ENCODE data around the gene NDUFS6. TPM values are rescaled to one million over a fixed set of nuclear protein-coding genes. Genes with fewer than 3 reads are reported as not detected.

NDUFS6 gene
- total and polyA plus RNA-seq, 2 experiments from 2014 or later, result 141 to 371 TPM

GRCh38 chr5:1855075-1855474 is 53.9 kb downstream of the NDUFS6 start:
- Histone ChIP-seq H3K9me3 (ENCODE audit: low read depth) (no peaks in the 10 kb centered on the region), H3K4me3 (no peak overlapping the region), H3K36me3 (no peaks in the 10 kb centered on the region), H3K4me1 (ENCODE audit: low read depth) (peaks cover 20% of the 10 kb centered on the region), H3K27ac (no peak overlapping the region), H3K27me3 (no peaks in the 10 kb centered on the region)
- TF ChIP-seq, protein P1, sequence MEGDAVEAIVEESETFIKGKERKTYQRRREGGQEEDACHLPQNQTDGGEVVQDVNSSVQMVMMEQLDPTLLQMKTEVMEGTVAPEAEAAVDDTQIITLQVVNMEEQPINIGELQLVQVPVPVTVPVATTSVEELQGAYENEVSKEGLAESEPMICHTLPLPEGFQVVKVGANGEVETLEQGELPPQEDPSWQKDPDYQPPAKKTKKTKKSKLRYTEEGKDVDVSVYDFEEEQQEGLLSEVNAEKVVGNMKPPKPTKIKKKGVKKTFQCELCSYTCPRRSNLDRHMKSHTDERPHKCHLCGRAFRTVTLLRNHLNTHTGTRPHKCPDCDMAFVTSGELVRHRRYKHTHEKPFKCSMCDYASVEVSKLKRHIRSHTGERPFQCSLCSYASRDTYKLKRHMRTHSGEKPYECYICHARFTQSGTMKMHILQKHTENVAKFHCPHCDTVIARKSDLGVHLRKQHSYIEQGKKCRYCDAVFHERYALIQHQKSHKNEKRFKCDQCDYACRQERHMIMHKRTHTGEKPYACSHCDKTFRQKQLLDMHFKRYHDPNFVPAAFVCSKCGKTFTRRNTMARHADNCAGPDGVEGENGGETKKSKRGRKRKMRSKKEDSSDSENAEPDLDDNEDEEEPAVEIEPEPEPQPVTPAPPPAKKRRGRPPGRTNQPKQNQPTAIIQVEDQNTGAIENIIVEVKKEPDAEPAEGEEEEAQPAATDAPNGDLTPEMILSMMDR (IDR thresholded peaks at IDR 0.05; ENCODE audit: low read depth, low read length), result no peak
- no peak for DNase-seq (ENCODE audit: low read depth in 1 of 2, low spot score in 1 of 2)

DNA sequence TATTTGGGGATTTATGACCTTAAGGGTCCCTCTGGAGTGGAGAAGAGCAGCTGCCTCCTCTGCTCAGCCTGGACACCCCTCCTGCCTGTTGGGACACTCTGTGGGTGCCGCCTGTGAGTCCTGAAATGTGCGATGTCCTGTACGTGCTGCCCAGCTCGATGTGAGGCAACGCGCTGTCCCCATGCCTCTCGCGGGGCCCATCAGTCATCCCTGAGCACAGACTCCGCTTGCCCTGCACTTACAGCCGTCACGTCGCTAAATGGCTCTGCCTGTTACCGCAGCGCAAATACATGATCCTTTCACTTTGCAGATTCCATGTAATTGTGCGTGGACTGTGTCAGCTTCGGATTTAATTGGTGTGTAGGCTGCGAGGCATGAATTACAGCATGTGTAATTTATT is 54.4 kb downstream of the NDUFS6 start:
- TF ChIP-seq, protein P1 (IDR thresholded peaks at IDR 0.05; ENCODE audit: low read depth, low read length), result no peak
- DNase-seq (ENCODE audit: low read depth in 1 of 2, low spot score in 1 of 2), result no peak
- Histone ChIP-seq H3K4me3 (no peak overlapping the region), H3K4me1 (ENCODE audit: low read depth) (peaks cover 20% of the 10 kb centered on the region), H3K27me3 (no peaks in the 10 kb centered on the region), H3K9me3 (ENCODE audit: low read depth) (no peaks in the 10 kb centered on the region), H3K36me3 (no peaks in the 10 kb centered on the region), H3K27ac (no peak overlapping the region)

DNA sequence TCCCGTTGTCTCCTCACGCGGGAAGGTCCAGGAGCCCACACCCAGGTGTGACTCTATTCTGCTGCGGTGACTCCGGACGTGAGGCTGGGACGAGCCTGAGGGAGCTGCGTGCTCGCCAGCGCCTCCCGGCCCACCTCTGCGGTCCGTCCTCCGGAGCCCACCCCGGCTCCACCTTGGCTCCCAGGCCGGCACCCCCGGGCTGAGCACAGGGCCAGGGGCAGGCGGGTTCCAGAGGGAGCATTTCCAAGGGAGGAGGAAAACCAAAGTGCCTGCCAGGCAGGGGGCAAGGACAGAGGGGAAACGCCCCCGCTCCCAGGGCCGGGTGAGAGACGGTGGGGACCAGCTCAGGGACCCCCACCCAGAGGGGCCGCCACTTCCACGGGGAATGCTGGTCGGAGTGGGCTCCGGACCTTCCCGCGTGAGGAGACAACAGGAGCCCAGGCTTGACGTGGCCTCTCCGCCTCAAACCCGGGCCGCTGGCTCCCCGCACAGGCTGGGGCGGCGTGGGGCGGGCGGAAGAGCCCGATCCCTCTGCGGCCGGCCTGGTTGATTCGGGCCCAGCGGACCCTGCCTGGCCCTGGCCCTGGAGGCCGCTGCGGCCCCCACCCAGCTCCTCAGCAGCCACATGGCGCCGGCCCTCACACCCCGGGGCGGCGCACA is 55.5 kb downstream of the NDUFS6 start:
- Histone ChIP-seq H3K4me3 (no peak overlapping the region), H3K36me3 (no peaks in the 10 kb centered on the region), H3K9me3 (ENCODE audit: low read depth) (no peaks in the 10 kb centered on the region), H3K27me3 (no peaks in the 10 kb centered on the region), H3K27ac (no peak overlapping the region), H3K4me1 (ENCODE audit: low read depth) (peaks cover 10% of the 10 kb centered on the region)
- TF ChIP-seq, protein P1 (IDR thresholded peaks at IDR 0.05; ENCODE audit: low read depth, low read length), result no peak
- no peak for DNase-seq (ENCODE audit: low read depth in 1 of 2, low spot score in 1 of 2)

- Histone ChIP-seq H3K4me1 (ENCODE audit: low read depth) (peaks cover 5% of the 10 kb centered on the region), H3K36me3 (no peaks in the 10 kb centered on the region), H3K27ac (no peak overlapping the region), H3K27me3 (no peaks in the 10 kb centered on the region), H3K9me3 (ENCODE audit: low read depth) (no peaks in the 10 kb centered on the region), H3K4me3 (no peak overlapping the region)
- DNase-seq (ENCODE audit: low read depth in 1 of 2, low spot score in 1 of 2), result no peak
- TF ChIP-seq, protein P1 (IDR thresholded peaks at IDR 0.05; ENCODE audit: low read depth, low read length), result no peak
Measured at GRCh38 chr5:1857256-1857600, 56.0 kb downstream of the NDUFS6 start.

DNA sequence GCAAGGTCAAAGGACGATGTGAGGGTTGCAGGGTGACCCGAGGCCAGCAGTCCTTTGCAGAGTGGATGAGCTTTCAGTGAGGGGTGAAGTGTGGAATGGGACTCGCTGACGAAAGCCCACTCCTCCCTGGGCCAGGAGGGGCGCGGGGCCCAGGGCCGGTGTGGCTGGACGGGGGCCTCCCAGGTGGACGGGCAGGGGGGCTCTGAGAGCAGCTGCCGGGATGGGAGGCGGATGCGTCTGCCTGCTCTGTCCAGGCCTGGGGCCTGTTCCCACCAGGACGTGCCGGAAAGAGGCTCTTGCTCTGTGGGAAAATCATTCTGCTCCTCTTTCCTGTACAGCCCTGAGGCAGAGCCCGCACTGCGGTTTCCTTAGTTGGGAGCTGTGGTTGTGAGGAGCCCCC is 57.2 kb downstream of the NDUFS6 start:
- no peaks in the 10 kb centered on the region for H3K36me3 ChIP-seq
- H3K4me3 ChIP-seq, result no peak overlapping the region
- no peaks in the 10 kb centered on the region for H3K9me3 ChIP-seq (ENCODE audit: low read depth)
- H3K4me1 ChIP-seq (ENCODE audit: low read depth), result peaks cover 5% of the 10 kb centered on the region
- DNase-seq (ENCODE audit: low read depth in 1 of 2, low spot score in 1 of 2), result no peak
- no peaks in the 10 kb centered on the region for H3K27me3 ChIP-seq
- no peak overlapping the region for H3K27ac ChIP-seq
- TF ChIP-seq, protein P1 (IDR thresholded peaks at IDR 0.05; ENCODE audit: low read depth, low read length), result no peak

All from cardiac muscle cell (in vitro differentiated cells and primary cell).